ENCODE results near the gene GPR52.

GPR52 gene, protein sequence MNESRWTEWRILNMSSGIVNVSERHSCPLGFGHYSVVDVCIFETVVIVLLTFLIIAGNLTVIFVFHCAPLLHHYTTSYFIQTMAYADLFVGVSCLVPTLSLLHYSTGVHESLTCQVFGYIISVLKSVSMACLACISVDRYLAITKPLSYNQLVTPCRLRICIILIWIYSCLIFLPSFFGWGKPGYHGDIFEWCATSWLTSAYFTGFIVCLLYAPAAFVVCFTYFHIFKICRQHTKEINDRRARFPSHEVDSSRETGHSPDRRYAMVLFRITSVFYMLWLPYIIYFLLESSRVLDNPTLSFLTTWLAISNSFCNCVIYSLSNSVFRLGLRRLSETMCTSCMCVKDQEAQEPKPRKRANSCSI

DNA sequence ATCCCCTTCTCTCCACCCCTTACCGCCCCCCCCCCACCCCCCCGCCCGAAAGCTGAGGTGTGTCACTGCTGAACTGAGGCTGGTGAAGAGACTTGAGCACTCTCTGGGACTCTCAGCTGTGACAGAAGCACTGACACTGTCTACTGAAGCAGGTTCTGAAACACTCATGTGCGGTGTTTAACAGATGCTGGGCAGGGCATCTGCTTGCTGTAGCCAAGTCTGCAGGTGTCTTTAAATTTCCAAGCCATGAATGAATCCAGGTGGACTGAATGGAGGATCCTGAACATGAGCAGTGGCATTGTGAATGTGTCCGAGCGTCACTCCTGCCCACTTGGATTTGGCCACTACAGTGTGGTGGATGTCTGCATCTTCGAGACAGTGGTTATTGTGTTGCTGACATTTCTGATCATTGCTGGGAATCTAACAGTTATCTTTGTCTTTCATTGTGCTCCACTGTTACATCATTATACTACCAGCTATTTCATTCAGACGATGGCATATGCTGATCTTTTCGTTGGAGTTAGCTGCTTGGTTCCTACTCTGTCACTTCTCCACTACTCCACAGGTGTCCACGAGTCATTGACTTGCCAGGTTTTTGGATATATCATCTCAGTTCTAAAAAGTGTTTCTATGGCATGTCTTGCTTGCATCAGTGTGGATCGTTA is at the start of gene GPR52:
Gene GPR52, plus strand, starts transcription at position 99 of the 665 bp plus-strand sequence. Its CDS starts 148 bp downstream, at position 247.
- no peaks in the 10 kb centered on the region for H3K9me3 ChIP-seq (ENCODE audit: control insufficient read depth, insufficient read depth, low read length)
- H3K9me2 ChIP-seq (replicated peaks; ENCODE audit: control insufficient read depth, low read length) = no peaks in the 10 kb centered on the region
- H3K4me2 ChIP-seq (ENCODE audit: low read length) = no peak within 1 kb of the TSS
- TF ChIP-seq, protein P1, sequence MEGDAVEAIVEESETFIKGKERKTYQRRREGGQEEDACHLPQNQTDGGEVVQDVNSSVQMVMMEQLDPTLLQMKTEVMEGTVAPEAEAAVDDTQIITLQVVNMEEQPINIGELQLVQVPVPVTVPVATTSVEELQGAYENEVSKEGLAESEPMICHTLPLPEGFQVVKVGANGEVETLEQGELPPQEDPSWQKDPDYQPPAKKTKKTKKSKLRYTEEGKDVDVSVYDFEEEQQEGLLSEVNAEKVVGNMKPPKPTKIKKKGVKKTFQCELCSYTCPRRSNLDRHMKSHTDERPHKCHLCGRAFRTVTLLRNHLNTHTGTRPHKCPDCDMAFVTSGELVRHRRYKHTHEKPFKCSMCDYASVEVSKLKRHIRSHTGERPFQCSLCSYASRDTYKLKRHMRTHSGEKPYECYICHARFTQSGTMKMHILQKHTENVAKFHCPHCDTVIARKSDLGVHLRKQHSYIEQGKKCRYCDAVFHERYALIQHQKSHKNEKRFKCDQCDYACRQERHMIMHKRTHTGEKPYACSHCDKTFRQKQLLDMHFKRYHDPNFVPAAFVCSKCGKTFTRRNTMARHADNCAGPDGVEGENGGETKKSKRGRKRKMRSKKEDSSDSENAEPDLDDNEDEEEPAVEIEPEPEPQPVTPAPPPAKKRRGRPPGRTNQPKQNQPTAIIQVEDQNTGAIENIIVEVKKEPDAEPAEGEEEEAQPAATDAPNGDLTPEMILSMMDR (IDR thresholded peaks at IDR 0.05; ENCODE audit: low read depth, low read length, poor library complexity, severe bottlenecking) = no peak
- TF ChIP-seq EZH2phosphoT487 (IDR thresholded peaks at IDR 0.05; ENCODE audit: borderline replicate concordance, low read length) = no peak
- H3K79me2 ChIP-seq (ENCODE audit: control insufficient read depth, low read length) = peaks cover 11% of the 10 kb centered on the region
- no peaks in the 10 kb centered on the region for H3K27me3 ChIP-seq (ENCODE audit: control insufficient read depth, low read length)
- 0 out of 2 replicates have a peak, but pooled peaks cover 4% of the 10 kb centered on the region for H3K4me1 ChIP-seq (ENCODE audit: control insufficient read depth, low read length)
- no peak within 1 kb of the TSS for H3K27ac ChIP-seq (ENCODE audit: low read depth, low read length)
- peaks cover 23% of the 10 kb centered on the region for H3K36me3 ChIP-seq (ENCODE audit: control insufficient read depth, low read length)
- no peak within 1 kb of the TSS for H3K4me3 ChIP-seq (ENCODE audit: low read length)
- no peaks in the 10 kb centered on the region for H3F3A ChIP-seq (ENCODE audit: control insufficient read depth, insufficient read depth)
- no peaks in the 10 kb centered on the region for H4K20me1 ChIP-seq (ENCODE audit: control insufficient read depth, insufficient read depth, low read depth, low read length)

DNA sequence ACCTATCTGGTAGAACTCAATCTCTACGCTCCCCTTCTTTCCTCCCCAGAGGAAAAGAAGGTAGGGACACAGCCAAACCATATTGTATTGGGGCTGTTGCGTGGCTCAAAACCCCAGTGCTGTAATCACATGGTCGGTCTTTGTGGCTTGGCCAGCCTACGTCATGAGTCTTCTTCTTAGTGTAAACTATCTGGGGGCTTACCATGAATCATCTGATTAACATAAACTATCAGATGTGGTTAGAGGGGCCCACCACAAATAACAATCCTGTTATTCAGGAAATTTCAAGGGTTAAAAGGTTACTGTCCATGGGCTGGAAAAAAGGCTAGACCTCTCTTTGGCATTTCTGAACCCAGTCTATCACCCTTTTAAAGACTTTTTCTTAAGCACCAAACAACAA is 49.5 kb upstream of the GPR52 start:
- Histone ChIP-seq H3K79me2 (ENCODE audit: control insufficient read depth, low read length) (peaks cover 6% of the 10 kb centered on the region), H3K27ac (ENCODE audit: low read depth, low read length) (no peak overlapping the region), H3K36me3 (ENCODE audit: control insufficient read depth, low read length) (peaks cover 80% of the 10 kb centered on the region)

DNA sequence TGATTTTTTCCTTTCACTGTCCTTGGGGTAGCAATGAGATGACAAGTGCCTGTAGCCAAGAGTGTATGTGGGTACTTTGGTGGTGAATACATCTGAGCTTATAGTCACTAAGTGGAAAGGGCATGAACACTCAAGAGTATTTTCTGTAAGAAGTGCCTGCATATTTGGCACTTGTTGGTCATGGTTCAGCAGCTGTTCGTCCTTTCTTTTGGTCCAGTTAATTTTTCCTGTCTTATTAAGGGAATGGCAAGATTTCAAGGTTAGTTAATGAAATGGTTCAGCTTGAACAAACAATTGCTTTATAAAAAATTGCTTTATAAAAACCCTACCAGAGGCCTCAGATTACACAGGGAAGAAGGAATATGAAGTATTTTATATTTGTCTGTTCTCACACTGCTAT is 48.6 kb upstream of the GPR52 start:
- no peaks in the 10 kb centered on the region for H3K9me2 ChIP-seq (replicated peaks; ENCODE audit: control insufficient read depth, low read length)

More for the DNA sequence above, 49.5 kb upstream of the GPR52 start:
- Histone ChIP-seq H3F3A (ENCODE audit: control insufficient read depth, insufficient read depth) (no peaks in the 10 kb centered on the region), H3K9me3 (ENCODE audit: control insufficient read depth, insufficient read depth, low read length) (no peaks in the 10 kb centered on the region), H3K4me3 (ENCODE audit: low read length) (no peak overlapping the region), H3K27me3 (ENCODE audit: control insufficient read depth, low read length) (no peaks in the 10 kb centered on the region), H4K20me1 (ENCODE audit: control insufficient read depth, insufficient read depth, low read depth, low read length) (no peaks in the 10 kb centered on the region), H3K4me2 (ENCODE audit: low read length) (no peak overlapping the region), H3K9me2 (replicated peaks; ENCODE audit: control insufficient read depth, low read length) (no peaks in the 10 kb centered on the region), H3K4me1 (ENCODE audit: control insufficient read depth, low read length) (no peaks in the 10 kb centered on the region)
- TF ChIP-seq, protein P1 (IDR thresholded peaks at IDR 0.05; ENCODE audit: low read depth, low read length, poor library complexity, severe bottlenecking) = no peak
- TF ChIP-seq EZH2phosphoT487 (IDR thresholded peaks at IDR 0.05; ENCODE audit: borderline replicate concordance, low read length) = no peak

More for the DNA sequence above, 48.6 kb upstream of the GPR52 start:
- no peaks in the 10 kb centered on the region for H4K20me1 ChIP-seq (ENCODE audit: control insufficient read depth, insufficient read depth, low read depth, low read length)
- H3K4me1 ChIP-seq (ENCODE audit: control insufficient read depth, low read length) = no peaks in the 10 kb centered on the region
- no peak overlapping the region for H3K4me2 ChIP-seq (ENCODE audit: low read length)
- peaks cover 77% of the 10 kb centered on the region for H3K36me3 ChIP-seq (ENCODE audit: control insufficient read depth, low read length)
- no peak overlapping the region for H3K4me3 ChIP-seq (ENCODE audit: low read length)
- no peaks in the 10 kb centered on the region for H3K9me3 ChIP-seq (ENCODE audit: control insufficient read depth, insufficient read depth, low read length)
- H3K27me3 ChIP-seq (ENCODE audit: control insufficient read depth, low read length) = no peaks in the 10 kb centered on the region
- no peak overlapping the region for H3K27ac ChIP-seq (ENCODE audit: low read depth, low read length)
- H3K79me2 ChIP-seq (ENCODE audit: control insufficient read depth, low read length) = peaks cover 6% of the 10 kb centered on the region
- no peaks in the 10 kb centered on the region for H3F3A ChIP-seq (ENCODE audit: control insufficient read depth, insufficient read depth)
- TF ChIP-seq, protein P1 (IDR thresholded peaks at IDR 0.05; ENCODE audit: low read depth, low read length, poor library complexity, severe bottlenecking) = no peak
- TF ChIP-seq EZH2phosphoT487 (IDR thresholded peaks at IDR 0.05; ENCODE audit: borderline replicate concordance, low read length) = no peak

All from DOHH2 (cell line).